Activated T-cell treated with anti-CD3 and anti-CD28 coated beads, Interleukin-2, amount 50 U/mL, for 1 hour (primary cell): ENCODE measurements around the gene MAL.
"Not testable (repeated sequence)": the region's sequence is repeated elsewhere in the genome, so short reads cannot be mapped to it uniquely, and the experiment has no call there.

Experiments
- DNase-seq: peaks from one replicate; pipeline ENCODE4 v3.0.0-alpha.2; 2020

MAL gene

DNA sequence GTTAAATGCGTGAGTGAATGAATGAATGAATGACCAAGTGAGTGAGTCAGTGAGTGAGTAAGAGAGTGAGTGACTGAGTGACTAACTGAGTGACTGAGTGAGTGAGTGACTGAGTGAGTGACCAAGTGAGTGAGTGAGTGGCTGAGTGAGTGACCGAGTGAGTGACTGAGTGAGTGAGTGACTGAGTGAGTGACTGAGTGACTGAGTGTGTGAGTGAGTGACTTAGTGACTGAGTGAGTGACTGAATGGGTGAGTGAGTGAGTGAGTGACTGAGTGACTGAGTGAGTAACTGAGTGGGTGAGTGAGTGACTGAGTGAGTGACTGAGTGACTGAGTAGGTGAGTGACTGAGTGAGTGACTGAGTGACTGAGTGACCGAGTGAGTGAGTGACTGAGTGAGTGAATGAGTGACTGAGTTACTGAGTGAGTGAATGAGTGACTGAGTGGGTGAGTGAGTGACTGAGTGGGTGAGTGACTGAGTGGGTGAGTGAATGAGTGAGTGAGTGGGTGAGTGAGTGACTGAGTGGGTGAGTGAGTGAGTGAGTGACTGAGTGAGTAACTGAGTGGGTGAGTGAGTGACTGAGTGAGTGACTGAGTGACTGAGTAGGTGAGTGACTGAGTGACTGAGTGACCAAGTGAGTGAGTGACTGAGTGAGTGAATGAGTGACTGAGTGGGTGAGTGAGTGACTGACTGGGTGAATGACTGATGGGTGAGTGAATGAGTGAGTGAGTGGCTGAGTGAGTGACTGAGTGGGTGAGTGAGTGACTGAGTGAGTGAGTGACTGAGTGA is 11.3 kb downstream of the MAL start:
- DNase-seq, result no peak

- DNase-seq, result no peak
Observed at GRCh38 chr2:95037384-95037839, 11.9 kb downstream of the MAL start.

DNA sequence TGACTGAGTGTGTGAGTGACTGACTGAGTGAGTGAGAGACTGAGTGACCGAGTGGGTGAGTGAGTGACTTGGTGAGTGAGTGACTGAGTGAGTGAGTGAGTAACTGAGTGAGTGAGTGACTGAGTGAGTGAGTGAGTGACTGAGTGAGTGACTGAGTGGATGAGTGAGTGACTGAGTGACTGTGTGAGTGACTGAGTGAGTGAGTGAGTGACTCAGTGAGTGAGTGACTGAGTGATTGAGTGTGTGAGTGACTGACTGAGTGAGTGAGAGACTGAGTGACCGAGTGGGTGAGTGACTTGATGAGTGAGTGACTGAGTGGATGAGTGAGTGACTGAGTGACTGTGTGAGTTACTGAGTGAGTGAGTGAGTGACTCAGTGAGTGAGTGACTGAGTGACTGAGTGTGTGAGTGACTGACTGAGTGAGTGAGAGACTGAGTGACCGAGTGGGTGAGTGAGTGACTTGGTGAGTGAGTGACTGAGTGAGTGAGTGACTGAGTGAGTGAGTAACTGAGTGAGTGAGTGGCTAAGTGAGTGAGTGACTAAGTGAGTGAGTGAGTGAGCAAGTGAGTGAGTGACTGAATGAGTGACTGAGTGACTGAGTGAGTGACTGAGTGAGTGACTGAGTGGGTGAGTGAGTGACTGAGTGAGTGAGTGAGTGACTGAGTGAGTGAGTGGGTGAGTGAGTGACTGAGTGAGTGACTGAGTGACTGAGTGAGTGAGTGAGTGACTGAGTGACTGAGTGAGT is 12.5 kb downstream of the MAL start:
- not testable (repeated sequence) for DNase-seq

GRCh38 chr2:95038635-95039298 is 13.3 kb downstream of the MAL start:
- no peak for DNase-seq

DNA sequence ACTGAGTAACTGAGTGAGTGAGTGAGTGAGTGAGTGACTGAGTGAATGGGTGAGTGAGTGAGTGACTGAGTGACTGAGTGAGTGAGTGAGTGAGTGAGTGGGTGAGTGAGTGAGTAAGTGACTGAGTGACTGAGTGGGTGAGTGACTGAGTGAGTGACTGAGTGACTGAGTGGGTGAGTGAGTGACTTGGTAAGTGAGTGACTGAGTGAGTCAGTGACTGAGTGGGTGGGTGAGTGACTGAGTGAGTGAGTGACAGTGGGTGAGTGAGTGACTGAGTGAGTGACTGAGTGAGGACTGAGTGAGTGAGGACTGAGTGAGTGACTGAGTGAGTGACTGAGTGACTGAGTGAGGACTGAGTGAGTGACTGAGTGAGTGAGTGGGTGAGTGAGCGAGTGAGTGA is 13.9 kb downstream of the MAL start:
- no peak for DNase-seq

GRCh38 chr2:95039978-95040377 is 14.5 kb downstream of the MAL start:
- no peak for DNase-seq

DNA sequence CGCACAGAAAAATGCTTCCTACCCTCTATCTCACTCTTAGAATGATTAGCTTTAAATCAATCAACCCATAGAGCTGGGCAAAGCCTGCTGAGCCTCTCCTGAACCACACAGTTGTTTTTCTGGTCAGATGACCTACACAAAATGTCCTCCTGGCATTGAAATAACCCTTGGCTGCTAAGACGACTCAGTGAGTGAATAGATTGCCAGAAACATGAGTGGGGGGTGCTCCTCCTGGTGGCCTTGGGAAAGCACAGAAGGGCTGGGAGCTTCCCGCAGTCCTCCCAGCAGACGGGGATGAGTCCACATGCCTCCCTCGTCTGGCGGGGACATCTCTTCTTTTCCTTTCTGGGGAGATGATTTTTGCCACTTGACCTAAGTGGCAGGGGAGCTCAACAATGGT is 14.9 kb downstream of the MAL start:
- DNase-seq, result no peak

DNA sequence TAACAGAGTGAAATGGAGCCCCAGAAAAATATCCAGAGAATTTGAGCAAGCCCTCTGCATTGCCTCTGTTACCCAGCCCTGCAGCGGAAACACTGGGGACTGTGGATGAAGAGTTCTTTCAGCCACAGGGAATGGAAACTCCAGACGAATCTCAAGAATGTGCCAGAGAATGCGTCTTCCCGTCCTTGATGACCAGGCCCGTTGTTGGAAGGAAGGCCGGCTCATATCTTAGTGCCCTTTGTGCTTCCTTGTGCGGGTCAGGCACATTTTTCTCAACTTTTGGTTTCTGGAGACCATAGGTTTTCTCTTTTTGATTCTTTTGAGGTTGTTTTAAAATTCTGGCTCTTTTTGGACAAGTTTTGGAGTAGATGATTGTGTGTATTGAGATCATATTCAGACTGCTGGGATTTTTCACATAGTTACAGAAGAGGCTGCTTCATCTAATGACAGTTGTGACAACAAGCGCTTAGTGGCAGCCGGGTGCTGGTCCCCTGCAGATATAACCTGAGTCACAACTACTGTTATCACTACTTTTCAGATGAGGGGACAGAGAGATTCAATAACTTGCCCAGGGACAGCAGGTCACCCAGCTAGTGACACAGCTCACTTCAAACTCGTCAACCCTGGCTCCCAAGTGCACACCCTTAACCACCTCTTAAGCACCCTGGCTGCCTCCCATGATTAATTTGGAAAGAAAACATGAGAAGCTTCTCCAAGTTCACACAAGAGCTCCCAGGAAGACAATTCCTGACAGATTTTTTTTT is 15.7 kb downstream of the MAL start:
- DNase-seq, result no peak

DNA sequence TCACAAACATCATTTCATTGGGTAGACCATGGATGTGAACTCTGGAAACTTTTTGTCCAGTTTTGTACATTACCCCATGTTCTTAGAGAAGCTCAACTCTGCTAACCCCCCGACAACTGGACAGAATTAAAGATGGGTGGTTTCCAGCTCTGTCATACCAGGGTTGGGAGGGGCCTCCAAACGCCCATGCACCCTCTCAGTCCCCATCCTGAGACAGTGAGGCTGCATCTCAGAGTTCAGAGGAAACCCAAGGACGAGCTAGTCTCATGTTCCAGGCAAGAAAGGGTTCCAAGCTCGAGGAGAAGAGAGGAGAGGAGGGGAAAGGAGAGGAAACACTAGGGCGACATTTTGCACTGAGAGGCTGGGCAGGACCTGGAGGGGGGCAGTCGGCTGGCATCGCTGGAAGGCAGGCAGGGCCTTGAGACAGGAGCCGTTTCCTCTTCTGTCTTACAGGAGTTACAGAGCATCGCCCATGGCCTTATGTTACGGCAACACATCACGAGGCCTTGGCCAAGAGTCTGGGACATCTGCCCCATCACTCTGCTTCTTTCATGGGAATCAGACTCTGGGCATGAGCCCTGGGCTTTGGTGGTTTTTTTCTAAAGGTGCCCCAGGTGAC is 16.4 kb downstream of the MAL start:
- no peak for DNase-seq

DNA sequence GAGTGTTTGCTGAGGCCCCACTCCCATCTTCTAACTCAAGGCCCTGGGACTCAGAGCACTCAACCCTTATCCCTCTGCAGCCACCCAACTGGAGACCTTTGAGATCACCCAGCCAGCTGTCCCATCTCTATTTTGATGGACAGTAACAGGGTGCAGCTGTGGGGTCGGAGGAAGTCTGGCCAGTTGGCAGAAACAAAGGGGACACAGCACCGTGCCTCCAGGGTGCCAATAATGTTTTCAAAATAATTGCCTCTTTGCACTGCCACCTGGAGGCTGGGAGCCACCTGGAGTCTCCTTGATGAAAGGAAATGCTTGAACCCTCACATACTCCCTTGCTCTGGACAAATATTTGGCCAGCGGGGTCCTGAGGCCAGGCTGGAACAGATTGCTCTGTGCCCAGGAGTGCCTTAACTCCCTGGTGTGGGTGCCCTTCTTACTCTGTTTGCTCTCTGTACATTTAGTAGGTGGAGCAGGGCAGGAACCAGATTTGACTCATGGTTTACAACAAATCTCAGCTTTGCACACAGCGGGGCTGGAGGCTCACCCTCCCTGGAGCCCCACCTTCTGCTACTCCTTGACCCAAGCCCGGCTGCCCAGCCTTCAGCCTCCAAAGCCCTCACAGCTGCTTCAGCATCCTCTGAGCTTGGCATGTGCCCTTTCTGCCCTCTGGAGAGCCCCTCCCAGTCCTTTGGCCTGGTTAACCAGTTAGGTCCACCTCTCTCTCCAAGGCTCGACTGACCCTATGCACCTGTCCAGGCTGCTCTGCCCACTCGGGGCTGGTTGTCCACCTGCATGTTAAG is 17.2 kb downstream of the MAL start:
- no peak for DNase-seq

GRCh38 chr2:95043300-95044093 is 18.0 kb downstream of the MAL start:
- no peak for DNase-seq

DNA sequence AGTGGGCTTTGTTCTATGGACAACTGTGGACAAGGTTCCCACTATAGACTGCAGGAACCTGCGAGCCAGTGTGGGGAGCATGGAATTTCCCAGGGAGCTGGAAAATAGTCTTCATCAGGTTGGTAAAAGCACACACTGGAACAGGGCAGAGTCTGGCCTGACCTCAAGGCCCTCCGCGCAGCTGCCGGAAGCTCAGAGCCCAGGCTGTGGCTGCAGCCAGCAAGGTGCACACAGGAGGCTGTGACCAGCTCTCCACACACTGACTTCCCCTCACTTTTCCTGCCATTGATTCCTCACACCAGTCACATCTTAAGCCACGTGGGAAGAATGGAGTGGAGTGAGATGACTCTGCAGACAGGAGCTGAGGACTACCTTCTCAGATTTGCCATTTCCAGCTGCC is 19.1 kb downstream of the MAL start:
- DNase-seq, result no peak

- no peak for DNase-seq
Observed at GRCh38 chr2:95046371-95047112, 21.0 kb downstream of the MAL start.

GRCh38 chr2:95047629-95048510 is 22.4 kb downstream of the MAL start:
- no peak for DNase-seq

DNA sequence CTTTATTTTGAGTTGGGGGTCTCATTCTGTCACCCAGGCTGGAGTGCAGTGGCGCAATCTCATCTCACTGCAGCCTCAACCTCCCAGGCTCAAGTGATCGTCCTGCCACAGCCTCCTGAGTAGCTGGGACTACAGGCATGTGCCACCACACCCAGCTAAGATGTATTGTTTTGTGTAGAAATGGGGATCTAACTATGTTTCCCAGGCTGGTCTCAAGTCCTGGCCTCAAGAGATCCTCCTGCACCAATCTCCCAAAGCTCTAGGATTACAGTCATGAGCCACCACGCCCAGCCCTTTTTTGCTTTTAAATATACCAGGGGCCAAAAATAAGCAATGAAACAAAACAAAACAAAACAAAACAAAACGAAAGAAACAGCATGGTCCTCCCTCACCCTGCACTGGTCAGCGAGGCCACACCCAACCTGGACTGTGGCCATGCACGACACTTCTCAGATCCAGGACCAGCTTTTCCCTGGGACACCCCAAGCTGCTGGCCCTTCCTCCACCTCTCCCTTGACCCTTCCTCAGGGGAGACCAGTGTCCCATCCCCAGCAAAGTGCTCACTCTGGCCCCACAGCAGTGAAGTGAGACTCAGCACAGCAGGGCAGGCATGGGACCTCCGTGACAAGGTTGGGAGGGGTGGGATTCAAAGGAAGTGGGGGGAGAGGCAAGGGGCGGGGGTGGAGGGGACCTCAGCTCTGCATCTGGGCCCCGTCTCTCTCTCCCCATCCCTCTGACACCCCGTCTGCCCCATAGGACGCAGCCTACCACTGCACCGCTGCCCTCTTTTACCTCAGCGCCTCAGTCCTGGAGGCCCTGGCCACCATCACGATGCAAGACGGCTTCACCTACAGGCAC is 23.5 kb downstream of the MAL start:
- no peak for DNase-seq

DNA sequence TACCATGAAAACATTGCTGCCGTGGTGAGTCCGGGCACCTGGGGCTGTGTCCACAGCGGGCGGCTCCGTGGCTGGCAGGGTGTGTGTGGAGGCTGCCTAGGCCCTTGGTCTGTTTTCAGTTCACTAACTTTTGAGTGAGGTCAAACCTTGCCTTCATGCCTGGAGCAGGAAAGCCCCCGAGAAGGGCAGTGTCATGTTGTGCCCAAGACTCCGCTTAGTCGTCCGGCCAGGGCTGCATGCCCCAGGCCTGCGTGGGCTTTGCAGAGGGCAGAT is 24.1 kb downstream of the MAL start:
- no peak for DNase-seq

- no peak for DNase-seq
Observed at GRCh38 chr2:95049961-95050360, 24.5 kb downstream of the MAL start.
